Measurements from ENCODE around the gene KCNK4. TPM values are rescaled to one million over a fixed set of nuclear protein-coding genes. Genes with fewer than 3 reads are reported as not detected.
A peak's percentile ranks its signal among the peaks of the same experiment; 100 is the strongest.
"Not testable (repeated sequence)": the region's sequence is repeated elsewhere in the genome, so short reads cannot be mapped to it uniquely, and the experiment has no call there.

Gene KCNK4
- total and polyA plus RNA-seq, 2 donors (not counting 3 experiments of a cell fraction or from before 2014, with no cell fraction given) = 0.06 to 0.44 TPM

DNA sequence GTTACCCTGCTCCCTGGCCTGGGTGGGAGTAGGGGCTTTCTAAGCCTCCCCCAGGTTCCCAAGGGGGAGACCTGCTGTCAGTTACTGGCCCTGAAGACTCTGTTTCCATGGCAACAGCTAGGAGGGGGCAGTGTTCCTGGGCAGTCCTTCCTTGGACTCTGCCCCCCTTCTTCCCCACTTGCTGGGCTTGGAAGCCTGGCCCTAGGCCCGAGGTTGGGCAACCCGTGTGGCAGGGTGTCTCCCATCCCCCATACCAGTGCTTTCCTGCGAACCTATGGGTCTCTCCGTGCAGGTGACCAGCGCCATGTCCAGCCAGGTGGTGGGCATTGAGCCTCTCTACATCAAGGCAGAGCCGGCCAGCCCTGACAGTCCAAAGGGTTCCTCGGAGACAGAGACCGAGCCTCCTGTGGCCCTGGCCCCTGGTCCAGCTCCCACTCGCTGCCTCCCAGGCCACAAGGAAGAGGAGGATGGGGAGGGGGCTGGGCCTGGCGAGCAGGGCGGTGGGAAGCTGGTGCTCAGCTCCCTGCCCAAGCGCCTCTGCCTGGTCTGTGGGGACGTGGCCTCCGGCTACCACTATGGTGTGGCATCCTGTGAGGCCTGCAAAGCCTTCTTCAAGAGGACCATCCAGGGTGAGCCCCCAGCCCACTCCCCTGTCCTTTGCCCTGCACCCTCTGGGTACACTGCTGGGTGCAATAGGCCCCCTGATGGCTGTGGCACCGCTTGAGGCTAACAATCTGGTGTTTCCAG lies 15.9 kb downstream of the KCNK4 start:
- no peak overlapping the region for H3K9ac ChIP-seq (replicated peaks; ENCODE audit: extremely low read depth, insufficient read depth, low read length)

GRCh38 chr11:64307795-64308194 lies 16.7 kb downstream of the KCNK4 start:
- CTCF ChIA-PET = interaction anchor here (1.3 to 5.6 kb wide), 3 partner anchors 10 to 48 kb away, joined by 3 to 52 read pairs (median 4); partner anchors contain the start of genes PRDX5 and TRMT112

More for the DNA sequence above, 15.9 kb downstream of the KCNK4 start:
- Histone ChIP-seq H3K27me3 (ENCODE audit: control insufficient read depth in 2 of 2, insufficient read depth in 2 of 2, low read length in 2 of 2) (no peaks in the 10 kb centered on the region), H3K9me3 (replicated peaks; ENCODE audit: control insufficient read depth, insufficient read depth, low read length) (no peaks in the 10 kb centered on the region), H2AFZ (ENCODE audit: low read depth, low read length) (no peak overlapping the region), H3K9me1 (replicated peaks; ENCODE audit: control insufficient read depth, extremely low read depth, insufficient read depth, low read length) (no peaks in the 10 kb centered on the region), H3K4me2 (ENCODE audit: insufficient read depth, low read length) (no peak overlapping the region), H3K4me3 (replicated peaks in 1 of 3; ENCODE audit: insufficient read depth in 1 of 3, low read depth in 1 of 3, low read length in 3 of 3) (no peak overlapping the region), H3K79me2 (ENCODE audit: control insufficient read depth, insufficient read depth, low read length) (peaks cover 10% of the 10 kb centered on the region), H3K36me3 (ENCODE audit: control insufficient read depth in 2 of 2, extremely low read depth in 1 of 2, insufficient read depth in 2 of 2, low read length in 2 of 2) (no peaks in the 10 kb centered on the region), H3K27ac (ENCODE audit: insufficient read depth, low read depth, low read length) (no peak overlapping the region), H3K4me1 (ENCODE audit: control insufficient read depth, extremely low read depth, insufficient read depth, low read length) (peaks cover 6% of the 10 kb centered on the region), H4K20me1 (replicated peaks; ENCODE audit: control insufficient read depth, extremely low read depth, insufficient read depth, low read length) (no peaks in the 10 kb centered on the region)
- DNase-seq (ENCODE audit: low read depth, low spot score) = no peak
- intact Hi-C loops (cut with micrococcal nuclease) = no loop called here
- dilution Hi-C loops (cut with MboI; ENCODE audit: extremely low pct_ligation_motif_present, low sequenced_read_pairs) = no loop called here
- BruUV-seq (replicated peaks) = no TSS peak
- CTCF ChIA-PET = interaction anchor here (0.7 to 6.7 kb wide), 6 partner anchors 10 to 101 kb away, joined by 3 to 413 read pairs (median 4); partner anchors contain the start of genes FERMT3, PRDX5 and TRMT112
- TF ChIP-seq CTCF (IDR thresholded peaks at IDR 0.05; ENCODE audit: extremely low read depth in 1 of 2, insufficient read depth in 1 of 2, low read depth in 1 of 2, low read length in 2 of 2) (no peak), FOS (IDR thresholded peaks at IDR 0.05; ENCODE audit: borderline replicate concordance, insufficient read depth, low read length) (no peak), MAX (IDR thresholded peaks at IDR 0.05; ENCODE audit: insufficient read depth, insufficient read length) (no peak), POLR2AphosphoS5 (IDR thresholded peaks at IDR 0.05; ENCODE audit: insufficient read depth, low read depth, low read length) (no peak), MYC (IDR thresholded peaks at IDR 0.05; ENCODE audit: low read depth, low read length) (no peak), POLR2A (IDR thresholded peaks at IDR 0.05; ENCODE audit: low read depth, low read length) (no peak), EZH2 (IDR thresholded peaks at IDR 0.05; ENCODE audit: borderline replicate concordance, low read depth, low read length, severe bottlenecking) (no peak), GATA2 (IDR thresholded peaks at IDR 0.05; ENCODE audit: insufficient read depth, insufficient read length, low read depth, low read length) (no peak), JUN (IDR thresholded peaks at IDR 0.05; ENCODE audit: borderline replicate concordance, insufficient read depth, insufficient read length, low read depth) (no peak)
- no peak for FAIRE-seq
- POLR2A ChIA-PET = no interaction called here

More at GRCh38 chr11:64307795-64308194, 16.7 kb downstream of the KCNK4 start:
- dilution Hi-C loops (cut with MboI; ENCODE audit: extremely low pct_ligation_motif_present, low sequenced_read_pairs); H3K4me3 ChIP-seq (replicated peaks in 1 of 3; ENCODE audit: insufficient read depth in 1 of 3, low read depth in 1 of 3, low read length in 3 of 3); FAIRE-seq; H3K4me2 ChIP-seq (ENCODE audit: insufficient read depth, low read length); POLR2A ChIA-PET; H4K20me1 ChIP-seq (replicated peaks; ENCODE audit: control insufficient read depth, extremely low read depth, insufficient read depth, low read length); H3K79me2 ChIP-seq (ENCODE audit: control insufficient read depth, insufficient read depth, low read length); H2AFZ ChIP-seq (ENCODE audit: low read depth, low read length); DNase-seq (ENCODE audit: low read depth, low spot score); H3K9me3 ChIP-seq (replicated peaks; ENCODE audit: control insufficient read depth, insufficient read depth, low read length); H3K36me3 ChIP-seq (ENCODE audit: control insufficient read depth in 2 of 2, extremely low read depth in 1 of 2, insufficient read depth in 2 of 2, low read length in 2 of 2); intact Hi-C loops (cut with micrococcal nuclease); H3K4me1 ChIP-seq (ENCODE audit: control insufficient read depth, extremely low read depth, insufficient read depth, low read length); H3K9me1 ChIP-seq (replicated peaks; ENCODE audit: control insufficient read depth, extremely low read depth, insufficient read depth, low read length); H3K27ac ChIP-seq (ENCODE audit: insufficient read depth, low read depth, low read length); H3K27me3 ChIP-seq (ENCODE audit: control insufficient read depth in 2 of 2, insufficient read depth in 2 of 2, low read length in 2 of 2); H3K9ac ChIP-seq (replicated peaks; ENCODE audit: extremely low read depth, insufficient read depth, low read length): not testable (repeated sequence)
- BruUV-seq (replicated peaks) = TSS peak; percentile 28

All from endothelial cell of umbilical vein (primary cell).